Osteoblast (primary cell): Measurements from ENCODE around the gene DENND5A. TPM values are rescaled to one million over a fixed set of nuclear protein-coding genes. Genes with fewer than 3 reads are reported as not detected.

Experiments used
- DNase-seq: peaks from one replicate; pipeline ENCODE4 v3.0.0; 2011; ENCODE audit warnings: low spot score, mixed read lengths; ENCODE audit not compliant: insufficient read length; ENCODE audit errors: missing footprints
- H2AFZ ChIP-seq: 2 replicates; pipeline ENCODE4 v1.6.0; 2011; ENCODE audit warnings: mild to moderate bottlenecking, low read length
- H3K27ac ChIP-seq: 2 replicates; pipeline ENCODE4 v1.5.1; 2011; ENCODE audit warnings: mild to moderate bottlenecking, low read depth, low read length, moderate library complexity
- H3K27me3 ChIP-seq: 2 replicates; pipeline ENCODE4 v1.6.0; 2012; ENCODE audit warnings: mild to moderate bottlenecking, control low read depth, inconsistent platforms, low read length, moderate library complexity; ENCODE audit not compliant: insufficient read depth
- H3K36me3 ChIP-seq: 2 replicates; pipeline ENCODE4 v1.5.1; 2011; ENCODE audit warnings: mild to moderate bottlenecking, low read length, control low read depth, moderate library complexity; ENCODE audit not compliant: insufficient read depth
- H3K4me1 ChIP-seq: 2 replicates; pipeline ENCODE4 v1.5.1; 2011; ENCODE audit warnings: mild to moderate bottlenecking, low read length, control low read depth, moderate library complexity; ENCODE audit not compliant: insufficient read depth
- H3K4me2 ChIP-seq: 2 replicates; pipeline ENCODE4 v1.6.0; 2011; ENCODE audit warnings: mild to moderate bottlenecking, low read length; ENCODE audit not compliant: insufficient read depth
- H3K4me3 ChIP-seq: fragments of 200-600 bp; sonication (generic); 3 replicates; pipeline ENCODE4 v1.5.1; 2012; ENCODE audit warnings: mild to moderate bottlenecking, low read length, inconsistent platforms; ENCODE audit not compliant: insufficient read depth
- H3K79me2 ChIP-seq: 2 replicates; pipeline ENCODE4 v1.6.0; 2012; ENCODE audit warnings: mild to moderate bottlenecking, low read length, control low read depth, inconsistent platforms; ENCODE audit not compliant: insufficient read depth
- H3K9me3 ChIP-seq: 2 replicates; pipeline ENCODE4 v1.5.1; 2011; ENCODE audit warnings: low read depth, low read length, control low read depth
- H4K20me1 ChIP-seq: 2 replicates; pipeline ENCODE4 v1.6.0; 2012; ENCODE audit warnings: mild to moderate bottlenecking, low read length, control low read depth; ENCODE audit not compliant: insufficient read depth
- CTCF ChIP-seq: IDR thresholded peaks from 2 replicates; pipeline ENCODE4 v1.5.1; 2011; ENCODE audit warnings: mild to moderate bottlenecking, low read depth, low read length, moderate library complexity; ENCODE audit errors: extremely low read depth
- total RNA-seq: library from RNA; depleted of rRNA; stranded (reverse); fragments of >200 nt; gene quantifications from 2 replicates; pipeline ENCODE4 v1.2.3, GENCODE V29; 2012

The DENND5A gene
- total RNA-seq, 1 donor = 183 TPM

GRCh38 chr11:9091044-9091922 lies 173.9 kb downstream of the DENND5A start, which contains the start of gene SCUBE2:
Gene SCUBE2 (minus strand): TSS chr11:9091599. CDS start chr11:9091528, 71 bp downstream.
- peak within 1 kb of the TSS; percentile 79 for H3K4me2 ChIP-seq
- H3K4me1 ChIP-seq = peaks cover 4% of the 10 kb centered on the region
- no peaks in the 10 kb centered on the region for H3K36me3 ChIP-seq
- no peaks in the 10 kb centered on the region for H3K79me2 ChIP-seq
- no peaks in the 10 kb centered on the region for H3K9me3 ChIP-seq
- no peak for TF ChIP-seq CTCF
- no peaks in the 10 kb centered on the region for H4K20me1 ChIP-seq
- peak; percentile 93 for DNase-seq
- H3K27ac ChIP-seq = no peak within 1 kb of the TSS
- peak within 1 kb of the TSS; percentile 68 for H2AFZ ChIP-seq
- H3K4me3 ChIP-seq = peak within 1 kb of the TSS; percentile 68
- H3K27me3 ChIP-seq = peaks cover 8% of the 10 kb centered on the region

GRCh38 chr11:9090488-9091043 lies 174.6 kb downstream of the DENND5A start:
- H3K4me3 ChIP-seq = peak overlapping the region; percentile 68

GRCh38 chr11:9089636-9090035 lies 175.5 kb downstream of the DENND5A start:
- H2AFZ ChIP-seq = no peak overlapping the region
- H3K4me2 ChIP-seq = no peak overlapping the region
- peaks cover 4% of the 10 kb centered on the region for H3K4me1 ChIP-seq
- H3K79me2 ChIP-seq = no peaks in the 10 kb centered on the region
- peak; percentile 86 for DNase-seq
- H4K20me1 ChIP-seq = no peaks in the 10 kb centered on the region
- H3K4me3 ChIP-seq = no peak overlapping the region
- H3K9me3 ChIP-seq = no peaks in the 10 kb centered on the region
- H3K27me3 ChIP-seq = peaks cover 8% of the 10 kb centered on the region
- no peak for TF ChIP-seq CTCF
- H3K36me3 ChIP-seq = no peaks in the 10 kb centered on the region
- no peak overlapping the region for H3K27ac ChIP-seq

More at GRCh38 chr11:9090488-9091043, 174.6 kb downstream of the DENND5A start:
- H3K9me3 ChIP-seq = no peaks in the 10 kb centered on the region
- H3K79me2 ChIP-seq = no peaks in the 10 kb centered on the region
- H3K4me1 ChIP-seq = peaks cover 4% of the 10 kb centered on the region
- H3K27ac ChIP-seq = no peak overlapping the region
- peak; percentile 81 for DNase-seq
- peaks cover 8% of the 10 kb centered on the region for H3K27me3 ChIP-seq
- no peaks in the 10 kb centered on the region for H3K36me3 ChIP-seq
- TF ChIP-seq CTCF = no peak
- H3K4me2 ChIP-seq = peak overlapping the region; percentile 79
- H2AFZ ChIP-seq = peak overlapping the region; percentile 68
- no peaks in the 10 kb centered on the region for H4K20me1 ChIP-seq

- no peaks in the 10 kb centered on the region for H3K79me2 ChIP-seq
- DNase-seq = no peak
- H4K20me1 ChIP-seq = no peaks in the 10 kb centered on the region
- H3K9me3 ChIP-seq = no peaks in the 10 kb centered on the region
- H3K27ac ChIP-seq = no peak overlapping the region
- no peak for TF ChIP-seq CTCF
- H3K4me2 ChIP-seq = no peak overlapping the region
- peaks cover 4% of the 10 kb centered on the region for H3K4me1 ChIP-seq
- no peaks in the 10 kb centered on the region for H3K36me3 ChIP-seq
- peaks cover 8% of the 10 kb centered on the region for H3K27me3 ChIP-seq
- no peak overlapping the region for H3K4me3 ChIP-seq
- H2AFZ ChIP-seq = no peak overlapping the region
Measured at GRCh38 chr11:9089061-9089460, 176.1 kb downstream of the DENND5A start.
